Keratinocyte (primary cell): Measurements from ENCODE around the gene ZNF883. TPM values are rescaled to one million over a fixed set of nuclear protein-coding genes. Genes with fewer than 3 reads are reported as not detected.
"Not testable (repeated sequence)": the region's sequence is repeated elsewhere in the genome, so short reads cannot be mapped to it uniquely, and the experiment has no call there.

ENCODE experiments used
- DNase-seq: peaks from one replicate; pipeline ENCODE4 v3.0.0-alpha.2; 2011; ENCODE audit warnings: low read depth, missing footprints, low spot score
- FAIRE-seq: peaks from 2 replicates; lab custom pipeline; 2011; peaks lifted over from hg19 to GRCh38; lab: Jason Lieb, UNC
- H2AFZ ChIP-seq: 2 replicates; pipeline ENCODE4 v1.6.0; 2012; ENCODE audit warnings: low read length, control low read depth, inconsistent platforms; ENCODE audit not compliant: control insufficient read depth
- H3K27ac ChIP-seq: 2 replicates; pipeline ENCODE4 v1.5.1; 2011; ENCODE audit warnings: low read length; ENCODE audit not compliant: control insufficient read depth, insufficient read depth
- H3K27me3 ChIP-seq: 3 replicates; pipeline ENCODE4 v1.6.0; 2011; ENCODE audit warnings: low read length; ENCODE audit not compliant: control insufficient read depth, insufficient read depth; ENCODE audit errors: extremely low read depth
- H3K36me3 ChIP-seq, 2 experiments: 2 replicates in 1 of 2; 3 replicates in 1 of 2; pipeline ENCODE4 v1.5.1; 2011; ENCODE audit warnings: low read length in 2 of 2, mild to moderate bottlenecking in 1 of 2; ENCODE audit not compliant: control insufficient read depth in 2 of 2, insufficient read depth in 2 of 2; ENCODE audit errors: extremely low read depth in 1 of 2
- H3K4me1 ChIP-seq: 3 replicates; pipeline ENCODE4 v1.5.1; 2011; ENCODE audit warnings: low read length; ENCODE audit not compliant: control insufficient read depth, insufficient read depth; ENCODE audit errors: extremely low read depth
- H3K4me2 ChIP-seq: 3 replicates; pipeline ENCODE4 v1.6.0; 2011; ENCODE audit warnings: low read depth, low read length; ENCODE audit not compliant: control insufficient read depth, insufficient read depth; ENCODE audit errors: extremely low read depth
- H3K4me3 ChIP-seq, 3 experiments: fragments of 200-600 bp in 1 of 3; sonication (generic) in 1 of 3; 2 replicates in 2 of 3; 3 replicates in 1 of 3; pipeline ENCODE4 v1.5.1; 2011 to 2016; ENCODE audit warnings: low read length in 3 of 3, mild to moderate bottlenecking in 3 of 3, control low read depth in 2 of 3, inconsistent platforms in 1 of 3, low read depth in 1 of 3, mixed read lengths in 1 of 3, mixed run types in 1 of 3, moderate library complexity in 1 of 3; ENCODE audit not compliant: control insufficient read depth in 2 of 3, insufficient read depth in 2 of 3; ENCODE audit errors: extremely low read depth in 1 of 3
- H3K79me2 ChIP-seq: 2 replicates; pipeline ENCODE4 v1.6.0; 2012; ENCODE audit warnings: low read length; ENCODE audit not compliant: control insufficient read depth, insufficient read depth
- H3K9ac ChIP-seq: 3 replicates; pipeline ENCODE4 v1.6.0; 2011; ENCODE audit warnings: low read length; ENCODE audit not compliant: control insufficient read depth, insufficient read depth; ENCODE audit errors: extremely low read depth
- H3K9me1 ChIP-seq: 3 replicates; pipeline ENCODE4 v1.6.0; 2011; ENCODE audit warnings: low read length; ENCODE audit not compliant: control insufficient read depth, insufficient read depth; ENCODE audit errors: extremely low read depth
- H3K9me3 ChIP-seq: 2 replicates; pipeline ENCODE4 v1.5.1; 2012; ENCODE audit warnings: low read depth, low read length; ENCODE audit not compliant: control insufficient read depth
- H4K20me1 ChIP-seq: 3 replicates; pipeline ENCODE4 v1.6.0; 2011; ENCODE audit warnings: low read length; ENCODE audit not compliant: control insufficient read depth, insufficient read depth; ENCODE audit errors: extremely low read depth
- CTCF ChIP-seq, 3 experiments: IDR thresholded peaks in 1 of 3; conservative IDR thresholded peaks in 1 of 3; optimal IDR thresholded peaks in 1 of 3; 2 replicates in 2 of 3; 3 replicates in 1 of 3; pipeline versions ENCODE3 to v1.5.1; 2011; ENCODE audit warnings: low read length in 3 of 3, mild to moderate bottlenecking in 3 of 3, moderate library complexity in 2 of 3, control low read depth in 1 of 3, inconsistent platforms in 1 of 3; ENCODE audit not compliant: insufficient read depth in 2 of 3; ENCODE audit errors: extremely low read depth in 1 of 3
- EZH2 ChIP-seq: IDR thresholded peaks from one replicate; pipeline ENCODE4 v1.6.1; 2012; ENCODE audit warnings: inconsistent platforms, mild to moderate bottlenecking, low read length, moderate library complexity
- dilution Hi-C: fragments of 300-500 bp; cut with MboI; formaldehyde crosslinking; loops from one replicate; pipeline ENCODE4 v1.7.0; 2020; ENCODE audit warnings: low sequenced_read_pairs; ENCODE audit not compliant: extremely low pct_ligation_motif_present
- polyA minus RNA-seq, 3 experiments: library from RNA; depleted of rRNA, polyadenylated mRNA; stranded (reverse); fragments of >200 nt; gene quantifications; 1 replicate in 1 of 3; 2 replicates in 1 of 3; 3 replicates in 1 of 3; pipeline ENCODE4 v1.2.3, GENCODE V29; 2011
- polyA plus RNA-seq, 5 experiments: library from polyadenylated mRNA; depleted of rRNA in 3 of 5; stranded (reverse) in 3 of 5; stranded (forward) in 1 of 5; unstranded in 1 of 5; fragments of >200 nt; gene quantifications; 1 replicate in 1 of 5; 2 replicates in 3 of 5; 3 replicates in 1 of 5; pipeline versions ENCODE4 v1.2.1 to v1.2.3, GENCODE V29; 2011 to 2012; ENCODE audit warnings: missing spikeins in 2 of 5, low read depth in 1 of 5, low replicate concordance in 1 of 5

ZNF883 gene
- polyA plus RNA-seq (0.90 to 1.00 TPM (median 0.98 TPM) in 3 replicates), polyA minus RNA-seq (0.20 to 1.5 TPM (median 0.80 TPM) in 3 replicates)
- 0.74 TPM for polyA plus RNA-seq (2011; ENCODE audit: low read depth)
- 1.2 and 2.0 TPM in 2 replicates for polyA plus RNA-seq (2011; cell fraction: cytosol; rRNA removed)
- polyA plus RNA-seq (2011; cell fraction: nucleus; rRNA removed): 0.49 and 0.66 TPM in 2 replicates
- 0.76 and 0.99 TPM in 2 replicates for polyA plus RNA-seq (2012; ENCODE audit: low replicate concordance)
- polyA minus RNA-seq (2011; cell fraction: cytosol; rRNA and poly(A)+ RNA removed): not detected
- polyA minus RNA-seq (2011; cell fraction: nucleus; rRNA and poly(A)+ RNA removed): 0.21 TPM in 1 of 2 replicates, not detected in the other

GRCh38 chr9:113011911-113012381 lies at the start of gene ZNF883:
TSS of gene ZNF883 (minus strand) at chr9:113012192.
- FAIRE-seq (peak; percentile 20), DNase-seq (no peak)
- H3K9me1 ChIP-seq: no peaks in the 10 kb centered on the region
- H3K79me2 ChIP-seq: no peaks in the 10 kb centered on the region
- H3K27ac ChIP-seq: no peak within 1 kb of the TSS
- peak within 1 kb of the TSS; percentile 17 for H2AFZ ChIP-seq
- no peak within 1 kb of the TSS for H3K9ac ChIP-seq
- dilution Hi-C loops: no loop called here
- H3K9me3 ChIP-seq: no peaks in the 10 kb centered on the region
- TF ChIP-seq EZH2 (no peak), CTCF (optimal IDR thresholded peaks at IDR 0.05 in 1 of 3, IDR thresholded peaks at IDR 0.05 in 1 of 3, conservative IDR thresholded peaks at IDR 0.05 in 1 of 3; ENCODE audit: extremely low read depth in 1 of 3, insufficient read depth in 2 of 3, low read length in 3 of 3) (peak in 2 of 3 experiments; percentile 28 to 33)
- peak within 1 kb of the TSS; percentile 18 to 60 (median 48) for H3K4me3 ChIP-seq
- H3K4me1 ChIP-seq: no peaks in the 10 kb centered on the region
- H3K36me3 ChIP-seq: no peaks in the 10 kb centered on the region
- peaks cover 4% of the 10 kb centered on the region for H3K27me3 ChIP-seq
- H3K4me2 ChIP-seq: peak within 1 kb of the TSS; percentile 65
- H4K20me1 ChIP-seq: no peaks in the 10 kb centered on the region

GRCh38 chr9:113061072-113061850 lies 49.3 kb upstream of the ZNF883 start:
- H2AFZ ChIP-seq, dilution Hi-C loops, H3K9ac ChIP-seq: not testable (repeated sequence)

More at GRCh38 chr9:113061072-113061850, 49.3 kb upstream of the ZNF883 start:
- not testable (repeated sequence) for FAIRE-seq, H3K36me3 ChIP-seq, H3K27ac ChIP-seq, H3K9me1 ChIP-seq, H4K20me1 ChIP-seq, H3K4me3 ChIP-seq, H3K79me2 ChIP-seq, DNase-seq, H3K4me2 ChIP-seq, H3K4me1 ChIP-seq
- peaks cover 28% of the 10 kb centered on the region for H3K27me3 ChIP-seq
- H3K9me3 ChIP-seq: peaks cover 11% of the 10 kb centered on the region
